KMS-11 (cell line): ENCODE measurements around the gene TMCO6.

Source experiments
- H2AFZ ChIP-seq: fragments of 200-600 bp; sonication (generic); 2 replicates; pipeline ENCODE4 v1.6.1; 2016; ENCODE audit warnings: antibody characterized with exemption, mixed run types, low read depth
- H3K27ac ChIP-seq: fragments of 200-600 bp; sonication (generic); 2 replicates; pipeline ENCODE4 v1.6.1; 2016; ENCODE audit warnings: mild to moderate bottlenecking, mixed run types
- H3K27me3 ChIP-seq: fragments of 200-600 bp; sonication (generic); 2 replicates; pipeline ENCODE4 v1.6.1; 2017; ENCODE audit warnings: mild to moderate bottlenecking, low read depth, mixed run types, moderate library complexity; ENCODE audit not compliant: insufficient read depth
- H3K36me3 ChIP-seq: fragments of 200-600 bp; sonication (generic); 2 replicates; pipeline ENCODE4 v1.6.1; 2017; ENCODE audit warnings: mild to moderate bottlenecking, mixed run types; ENCODE audit not compliant: insufficient read depth
- H3K4me1 ChIP-seq: fragments of 200-600 bp; sonication (generic); 2 replicates; pipeline ENCODE4 v1.6.1; 2016; ENCODE audit warnings: mild to moderate bottlenecking, low read depth, mixed run types; ENCODE audit not compliant: poor library complexity, severe bottlenecking
- H3K4me2 ChIP-seq: fragments of 200-600 bp; sonication (generic); 2 replicates; pipeline ENCODE4 v1.7.0; 2016; ENCODE audit warnings: mild to moderate bottlenecking, mixed run types
- H3K4me3 ChIP-seq: fragments of 200-600 bp; sonication (generic); IDR thresholded peaks from 2 replicates; pipeline ENCODE4 v1.6.1; 2017; ENCODE audit warnings: low read depth, low read length, mixed read lengths; ENCODE audit not compliant: insufficient read depth
- H3K79me2 ChIP-seq: fragments of 200-600 bp; sonication (generic); 2 replicates; pipeline ENCODE4 v1.6.1; 2016; ENCODE audit warnings: low read depth, mixed run types; ENCODE audit not compliant: insufficient read depth
- H3K9ac ChIP-seq: fragments of 200-600 bp; sonication (generic); 2 replicates; pipeline ENCODE4 v1.6.1; 2016; ENCODE audit warnings: mild to moderate bottlenecking, mixed run types
- H4K20me1 ChIP-seq: fragments of 200-600 bp; sonication (generic); 2 replicates; pipeline ENCODE4 v1.6.1; 2016; ENCODE audit warnings: mild to moderate bottlenecking, mixed run types; ENCODE audit not compliant: insufficient read depth
- TF ChIP-seq, protein P1 (sequence below): fragments of 200-600 bp; sonication (generic); conservative IDR thresholded peaks from 2 replicates; pipeline ENCODE4 v1.6.1; 2017; ENCODE audit warnings: low read depth, mild to moderate bottlenecking, antibody characterized with exemption, low read length, moderate library complexity, mixed read lengths

Gene TMCO6

GRCh38 chr5:140674629-140675028, 35.4 kb downstream of the TMCO6 start:
- no peaks in the 10 kb centered on the region for H3K36me3 ChIP-seq
- no peak overlapping the region for H2AFZ ChIP-seq
- no peaks in the 10 kb centered on the region for H3K79me2 ChIP-seq
- no peaks in the 10 kb centered on the region for H3K27me3 ChIP-seq
- H3K4me3 ChIP-seq = no peak overlapping the region
- H3K9ac ChIP-seq = no peak overlapping the region
- no peak overlapping the region for H3K27ac ChIP-seq
- H3K4me2 ChIP-seq = no peak overlapping the region
- TF ChIP-seq, protein P1, sequence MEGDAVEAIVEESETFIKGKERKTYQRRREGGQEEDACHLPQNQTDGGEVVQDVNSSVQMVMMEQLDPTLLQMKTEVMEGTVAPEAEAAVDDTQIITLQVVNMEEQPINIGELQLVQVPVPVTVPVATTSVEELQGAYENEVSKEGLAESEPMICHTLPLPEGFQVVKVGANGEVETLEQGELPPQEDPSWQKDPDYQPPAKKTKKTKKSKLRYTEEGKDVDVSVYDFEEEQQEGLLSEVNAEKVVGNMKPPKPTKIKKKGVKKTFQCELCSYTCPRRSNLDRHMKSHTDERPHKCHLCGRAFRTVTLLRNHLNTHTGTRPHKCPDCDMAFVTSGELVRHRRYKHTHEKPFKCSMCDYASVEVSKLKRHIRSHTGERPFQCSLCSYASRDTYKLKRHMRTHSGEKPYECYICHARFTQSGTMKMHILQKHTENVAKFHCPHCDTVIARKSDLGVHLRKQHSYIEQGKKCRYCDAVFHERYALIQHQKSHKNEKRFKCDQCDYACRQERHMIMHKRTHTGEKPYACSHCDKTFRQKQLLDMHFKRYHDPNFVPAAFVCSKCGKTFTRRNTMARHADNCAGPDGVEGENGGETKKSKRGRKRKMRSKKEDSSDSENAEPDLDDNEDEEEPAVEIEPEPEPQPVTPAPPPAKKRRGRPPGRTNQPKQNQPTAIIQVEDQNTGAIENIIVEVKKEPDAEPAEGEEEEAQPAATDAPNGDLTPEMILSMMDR = no peak
- H4K20me1 ChIP-seq = no peaks in the 10 kb centered on the region
- peaks cover 4% of the 10 kb centered on the region for H3K4me1 ChIP-seq

GRCh38 chr5:140677947-140678346, 38.7 kb downstream of the TMCO6 start:
- H4K20me1 ChIP-seq = no peaks in the 10 kb centered on the region
- TF ChIP-seq, protein P1 = no peak

GRCh38 chr5:140678993-140679392, 39.7 kb downstream of the TMCO6 start:
- Histone ChIP-seq H2AFZ (no peak overlapping the region), H4K20me1 (no peaks in the 10 kb centered on the region), H3K27ac (no peak overlapping the region), H3K27me3 (no peaks in the 10 kb centered on the region), H3K9ac (no peak overlapping the region), H3K4me3 (no peak overlapping the region), H3K4me1 (peaks cover 4% of the 10 kb centered on the region), H3K79me2 (no peaks in the 10 kb centered on the region), H3K4me2 (no peak overlapping the region), H3K36me3 (no peaks in the 10 kb centered on the region)
- TF ChIP-seq, protein P1 = no peak

More at GRCh38 chr5:140677947-140678346, 38.7 kb downstream of the TMCO6 start:
- Histone ChIP-seq H3K4me3 (no peak overlapping the region), H2AFZ (no peak overlapping the region), H3K79me2 (no peaks in the 10 kb centered on the region), H3K9ac (no peak overlapping the region), H3K4me1 (peaks cover 4% of the 10 kb centered on the region), H3K36me3 (no peaks in the 10 kb centered on the region), H3K4me2 (no peak overlapping the region), H3K27me3 (no peaks in the 10 kb centered on the region), H3K27ac (no peak overlapping the region)

DNA sequence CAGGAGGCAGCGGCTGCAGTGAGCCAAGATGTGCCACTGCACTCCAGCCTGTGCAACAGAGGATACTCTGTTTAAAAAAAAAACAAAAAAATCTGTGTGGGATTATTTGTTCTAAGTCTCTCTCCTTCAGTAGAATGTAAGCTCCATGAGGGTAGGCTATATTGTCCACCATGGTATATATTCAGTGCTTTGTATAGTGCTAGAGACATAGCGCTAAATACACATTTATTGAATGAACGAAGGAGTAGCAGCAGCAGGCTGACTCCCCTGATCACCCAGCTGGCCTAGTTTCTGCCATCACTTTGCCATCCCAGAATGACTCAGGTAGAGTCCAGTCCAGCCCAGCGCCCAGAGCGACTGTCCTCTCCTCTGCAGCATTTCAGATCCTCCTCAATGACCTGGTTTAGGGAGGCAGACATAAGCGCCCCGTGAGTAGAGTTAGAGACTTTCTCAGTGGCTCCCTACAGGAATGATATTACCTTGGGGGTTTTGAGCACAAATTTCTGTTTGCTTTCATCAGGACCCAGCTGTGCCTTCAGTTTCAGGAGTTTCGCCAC, 51.2 kb downstream of the TMCO6 start:
- Histone ChIP-seq H4K20me1 (no peaks in the 10 kb centered on the region), H3K79me2 (peaks cover 32% of the 10 kb centered on the region; the same call in 1 of the 2 replicates), H3K9ac (peak overlapping the region; percentile 69), H2AFZ (peak overlapping the region; percentile 93; the same call in 1 of the 2 replicates), H3K36me3 (no peaks in the 10 kb centered on the region), H3K4me1 (peaks cover 19% of the 10 kb centered on the region), H3K27me3 (no peaks in the 10 kb centered on the region), H3K4me2 (peak overlapping the region; percentile 95), H3K27ac (peak overlapping the region; percentile 60), H3K4me3 (no peak overlapping the region)
- TF ChIP-seq, protein P1 = no peak
